B cell (primary cell): ENCODE measurements around the gene TAS2R19. TPM values are rescaled to one million over a fixed set of nuclear protein-coding genes. Genes with fewer than 3 reads are reported as not detected.
"Not testable (repeated sequence)": the region's sequence is repeated elsewhere in the genome, so short reads cannot be mapped to it uniquely, and the experiment has no call there.

ENCODE experiments used
- ATAC-seq: fragments of 200-7000 bp; cut with Tn5 transposase; one replicate; pipeline ENCODE4 v1.10.0; 2021; ENCODE audit warnings: low read depth, mild to moderate bottlenecking, moderate number of reproducible peaks, moderate library complexity
- CTCF ChIA-PET: fragments of 350-600 bp; sonication (Branson Sonifier 250); formaldehyde crosslinking; loops from one replicate; lab custom pipeline; 2021; ENCODE audit warnings: antibody characterized with exemption, inconsistent platforms; lab: Charles Lee
- POLR2A ChIA-PET: fragments of 350-600 bp; sonication (Branson Sonifier 250); formaldehyde crosslinking; loops from one replicate; lab custom pipeline; 2021; ENCODE audit warnings: antibody characterized with exemption; lab: Charles Lee
- DNase-seq: peaks from one replicate; pipeline ENCODE4 v3.0.0; 2013
- H2AFZ ChIP-seq: 2 replicates; pipeline ENCODE4 v1.6.1; 2012; ENCODE audit warnings: mild to moderate bottlenecking, low read depth, low read length; ENCODE audit not compliant: insufficient read depth, poor library complexity, severe bottlenecking
- H3K27ac ChIP-seq, 2 donors: 1 replicate in 1 of 2; 2 replicates in 1 of 2; pipeline ENCODE4 v1.5.1; 2012 to 2013; ENCODE audit warnings: low read length in 2 of 2, mild to moderate bottlenecking in 2 of 2, moderate library complexity in 1 of 2
- H3K27me3 ChIP-seq, 4 experiments: fragments of 200-600 bp in 1 of 4; sonication (generic) in 1 of 4; replicated peaks in 1 of 4; 1 replicate in 2 of 4; 2 replicates in 2 of 4; pipeline versions ENCODE4 v1.6.1 to v1.7.0; 2013 to 2016; ENCODE audit warnings: low read length in 3 of 4, mild to moderate bottlenecking in 2 of 4, mixed read lengths in 1 of 4, moderate library complexity in 1 of 4; ENCODE audit not compliant: insufficient read depth in 4 of 4, control insufficient read depth in 3 of 4; ENCODE audit errors: control extremely low read depth in 1 of 4
- H3K36me3 ChIP-seq, 2 experiments: replicated peaks in 1 of 2; 1 replicate in 1 of 2; 2 replicates in 1 of 2; pipeline versions ENCODE4 v1.6.1 to v1.7.1; 2013; ENCODE audit warnings: low read length in 1 of 2; ENCODE audit not compliant: insufficient read depth in 2 of 2, control insufficient read depth in 1 of 2; ENCODE audit errors: control extremely low read depth in 1 of 2, extremely low read depth in 1 of 2
- H3K4me1 ChIP-seq, 2 donors: fragments of 200-600 bp in 1 of 2; sonication (generic) in 1 of 2; 1 replicate in 1 of 2; 2 replicates in 1 of 2; pipeline versions ENCODE4 v1.5.1 to v1.6.1; 2013 to 2017; ENCODE audit warnings: low read length in 2 of 2; ENCODE audit not compliant: control insufficient read depth in 2 of 2, insufficient read depth in 2 of 2
- H3K4me2 ChIP-seq: replicated peaks from 2 replicates; pipeline ENCODE3; 2012; ENCODE audit warnings: mild to moderate bottlenecking, low read depth, low read length; ENCODE audit not compliant: poor library complexity, severe bottlenecking
- H3K4me3 ChIP-seq, 5 experiments: fragments of 200-600 bp in 1 of 5; sonication (generic) in 1 of 5; 1 replicate in 3 of 5; 2 replicates in 2 of 5; pipeline versions ENCODE4 v1.5.1 to v1.7.0; 2011 to 2016; ENCODE audit warnings: low read length in 4 of 5, mild to moderate bottlenecking in 4 of 5, low read depth in 2 of 5, control low read depth in 1 of 5, moderate library complexity in 1 of 5; ENCODE audit not compliant: insufficient read depth in 1 of 5; ENCODE audit errors: control extremely low read depth in 1 of 5, extremely low read depth in 1 of 5
- H3K79me2 ChIP-seq: fragments of 200-600 bp; sonication (generic); one replicate; pipeline ENCODE4 v1.6.0; 2016; ENCODE audit warnings: low read length; ENCODE audit not compliant: control insufficient read depth, insufficient read depth
- H3K9ac ChIP-seq: fragments of 200-600 bp; sonication (generic); 2 replicates; pipeline ENCODE4 v1.6.1; 2017; ENCODE audit warnings: mild to moderate bottlenecking, low read length, moderate library complexity
- H3K9me3 ChIP-seq, 3 donors: one replicate each; pipeline versions ENCODE4 v1.6.1 to v1.7.1; 2013; ENCODE audit warnings: low read length in 2 of 3; ENCODE audit not compliant: control insufficient read depth in 2 of 3, insufficient read depth in 1 of 3; ENCODE audit errors: control extremely low read depth in 1 of 3
- H4K20me1 ChIP-seq: 2 replicates; pipeline ENCODE4 v1.6.0; 2012; ENCODE audit warnings: mild to moderate bottlenecking, low read length; ENCODE audit not compliant: insufficient read depth, control insufficient read depth, poor library complexity, severe bottlenecking
- H3K27ac Mint-ChIP-seq: one replicate; pipeline ENCODE4 v1.8.0; 2021; ENCODE audit warnings: mixed read lengths
- H3K27me3 Mint-ChIP-seq: one replicate; pipeline ENCODE4 v1.8.0; 2021; ENCODE audit warnings: mixed read lengths
- H3K4me1 Mint-ChIP-seq: one replicate; pipeline ENCODE4 v1.8.0; 2021; ENCODE audit warnings: mixed read lengths
- H3K4me3 Mint-ChIP-seq: one replicate; pipeline ENCODE4 v1.8.0; 2021; ENCODE audit warnings: mixed read lengths
- H3K9me3 Mint-ChIP-seq: one replicate; pipeline ENCODE4 v1.8.0; 2022; ENCODE audit warnings: mixed read lengths; ENCODE audit not compliant: insufficient read depth
- CTCF ChIP-seq: fragments of 200-600 bp; IDR thresholded peaks from one replicate; pipeline ENCODE4 v1.8.0; 2022; ENCODE audit warnings: antibody characterized with exemption, mild to moderate bottlenecking
- EZH2 ChIP-seq: IDR thresholded peaks from 2 replicates; pipeline ENCODE4 v1.6.1; 2012; ENCODE audit warnings: borderline replicate concordance, low read depth, mild to moderate bottlenecking, moderate library complexity, low read length; ENCODE audit not compliant: insufficient read depth, poor library complexity, severe bottlenecking
- WGBS: methylation state at CpG from one replicate; pipeline ENCODE4 v1.1.5; 2013; ENCODE audit warnings: missing lambda C conversion rate; ENCODE audit not compliant: insufficient coverage; 5-methylcytosine and 5-hydroxymethylcytosine counted together
- intact Hi-C: fragments of 100-400 bp; cut with micrococcal nuclease; formaldehyde crosslinking; loops from one replicate; pipeline ENCODE4 v1.10.0; 2022
- polyA plus RNA-seq: library from polyadenylated mRNA; depleted of rRNA; stranded (reverse); fragments of >200 nt; gene quantifications from 2 replicates; pipeline ENCODE4 v1.2.3, GENCODE V29; 2012
- total RNA-seq, 2 donors: library from RNA; stranded (reverse); fragments of 120-200 nt in 1 of 2; gene quantifications; 1 replicate in 1 of 2; 2 replicates in 1 of 2; pipeline versions ENCODE4 v1.2.3 to v1.2.4, GENCODE V29; 2013 to 2022

TAS2R19 gene
- total and polyA plus RNA-seq, 2 donors (not counting 1 experiment from before 2014, with no cell fraction given): 0.34 to 5.7 TPM

- no CpG with 5 or more reads among the region's 2 CpGs for WGBS
- H3K9me3 ChIP-seq: no peaks in the 10 kb centered on the region
- H3K4me1 ChIP-seq: peaks cover 0 to 4% of the 10 kb centered on the region in 2 donors
- no peaks in the 10 kb centered on the region for H3K27me3 ChIP-seq
- Mint-ChIP-seq H3K9me3 (peaks cover 5% of the 10 kb centered on the region), H3K4me1 (peaks cover 18% of the 10 kb centered on the region), H3K4me3 (no peak overlapping the region), H3K27ac (no peak overlapping the region), H3K27me3 (no peaks in the 10 kb centered on the region)
- no peak overlapping the region for H3K27ac ChIP-seq
- ATAC-seq (no peak), DNase-seq (no peak)
- H3K4me2 ChIP-seq: no peak overlapping the region
- ChIA-PET POLR2A (no interaction called here), CTCF (no interaction called here)
- H3K36me3 ChIP-seq: no peaks in the 10 kb centered on the region
- no peak overlapping the region for H3K4me3 ChIP-seq
- intact Hi-C loops: loop anchor here (2.0 kb wide), 1 partner anchor 23 kb away; no protein-coding TSS in a partner anchor
- H4K20me1 ChIP-seq: peaks cover under 1% of the 10 kb centered on the region
- H3K79me2 ChIP-seq: peaks cover 10% of the 10 kb centered on the region
- H2AFZ ChIP-seq: no peak overlapping the region
- H3K9ac ChIP-seq: no peak overlapping the region
- TF ChIP-seq CTCF: no peak
- TF ChIP-seq EZH2: no peak
Measured at GRCh38 chr12:11067514-11067913, 45.1 kb upstream of the TAS2R19 start.

GRCh38 chr12:11062194-11062593 is 39.8 kb upstream of the TAS2R19 start, which contains the start of gene TAS2R46:
Gene TAS2R46 (minus strand): TSS chr12:11062294. CDS start chr12:11062294, 0 bp downstream.
- DNase-seq, H3K4me3 Mint-ChIP-seq, H3K9ac ChIP-seq, CTCF ChIA-PET, H3K36me3 ChIP-seq, H3K27me3 Mint-ChIP-seq, H3K27ac Mint-ChIP-seq, H3K27me3 ChIP-seq, intact Hi-C loops, H3K9me3 ChIP-seq, H3K4me1 Mint-ChIP-seq, H3K4me3 ChIP-seq, H3K27ac ChIP-seq, H3K9me3 Mint-ChIP-seq, ATAC-seq, H4K20me1 ChIP-seq, H3K4me1 ChIP-seq, H3K4me2 ChIP-seq, POLR2A ChIA-PET, H2AFZ ChIP-seq: not testable (repeated sequence)
- WGBS: no CpG with 5 or more reads among the region's 1 CpG
- H3K79me2 ChIP-seq: peaks cover 11% of the 10 kb centered on the region
